ENCODE measurements around the gene CAST.
A peak's percentile ranks its signal among the peaks of the same experiment; 100 is the strongest.

CAST gene

DNA sequence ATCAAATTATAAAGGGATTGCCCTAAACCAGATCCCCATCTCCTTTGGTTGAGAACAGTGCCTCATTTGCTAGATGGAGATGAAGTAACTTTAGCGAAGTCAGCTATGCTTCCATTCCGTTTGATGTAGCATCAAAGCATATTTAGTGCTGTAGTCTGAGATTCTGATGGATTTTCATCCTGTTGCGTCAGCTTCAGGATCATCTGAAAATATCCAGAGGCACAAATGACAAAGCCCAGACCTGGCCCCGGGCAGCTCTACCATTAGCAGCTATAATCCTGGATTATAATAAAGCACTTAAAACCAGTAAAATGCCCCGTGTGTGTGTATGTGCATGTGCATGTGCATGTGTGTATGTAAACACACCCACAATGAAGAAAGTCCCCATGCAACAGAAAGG lies 100.8 kb downstream of the CAST start:
- peak; percentile 84 for FAIRE-seq
- TF ChIP-seq, protein P1, sequence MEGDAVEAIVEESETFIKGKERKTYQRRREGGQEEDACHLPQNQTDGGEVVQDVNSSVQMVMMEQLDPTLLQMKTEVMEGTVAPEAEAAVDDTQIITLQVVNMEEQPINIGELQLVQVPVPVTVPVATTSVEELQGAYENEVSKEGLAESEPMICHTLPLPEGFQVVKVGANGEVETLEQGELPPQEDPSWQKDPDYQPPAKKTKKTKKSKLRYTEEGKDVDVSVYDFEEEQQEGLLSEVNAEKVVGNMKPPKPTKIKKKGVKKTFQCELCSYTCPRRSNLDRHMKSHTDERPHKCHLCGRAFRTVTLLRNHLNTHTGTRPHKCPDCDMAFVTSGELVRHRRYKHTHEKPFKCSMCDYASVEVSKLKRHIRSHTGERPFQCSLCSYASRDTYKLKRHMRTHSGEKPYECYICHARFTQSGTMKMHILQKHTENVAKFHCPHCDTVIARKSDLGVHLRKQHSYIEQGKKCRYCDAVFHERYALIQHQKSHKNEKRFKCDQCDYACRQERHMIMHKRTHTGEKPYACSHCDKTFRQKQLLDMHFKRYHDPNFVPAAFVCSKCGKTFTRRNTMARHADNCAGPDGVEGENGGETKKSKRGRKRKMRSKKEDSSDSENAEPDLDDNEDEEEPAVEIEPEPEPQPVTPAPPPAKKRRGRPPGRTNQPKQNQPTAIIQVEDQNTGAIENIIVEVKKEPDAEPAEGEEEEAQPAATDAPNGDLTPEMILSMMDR (IDR thresholded peaks at IDR 0.05; ENCODE audit: insufficient read depth, missing control alignments): no peak
- no peak for DNase-seq (ENCODE audit: insufficient read length, low spot score)

DNA sequence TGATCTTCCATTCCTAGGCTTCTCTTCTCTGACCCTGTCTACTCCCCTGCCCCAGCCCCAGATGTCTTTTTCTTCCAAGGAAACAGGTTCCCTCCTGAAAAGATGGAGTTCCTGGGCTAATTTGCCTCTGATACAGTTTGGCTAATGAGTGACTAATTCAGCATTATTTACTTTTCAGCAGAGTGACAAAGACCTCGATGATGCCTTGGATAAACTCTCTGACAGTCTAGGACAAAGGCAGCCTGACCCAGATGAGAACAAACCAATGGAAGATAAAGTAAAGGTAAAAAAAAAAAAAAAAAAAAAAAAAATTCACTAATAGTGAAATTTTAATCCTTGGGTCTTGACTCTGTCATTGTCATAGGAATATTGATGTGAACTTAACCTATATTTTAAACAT lies 102.9 kb downstream of the CAST start:
- TF ChIP-seq, protein P1 (IDR thresholded peaks at IDR 0.05; ENCODE audit: insufficient read depth, missing control alignments): no peak
- no peak for FAIRE-seq
- DNase-seq (ENCODE audit: insufficient read length, low spot score): no peak

DNA sequence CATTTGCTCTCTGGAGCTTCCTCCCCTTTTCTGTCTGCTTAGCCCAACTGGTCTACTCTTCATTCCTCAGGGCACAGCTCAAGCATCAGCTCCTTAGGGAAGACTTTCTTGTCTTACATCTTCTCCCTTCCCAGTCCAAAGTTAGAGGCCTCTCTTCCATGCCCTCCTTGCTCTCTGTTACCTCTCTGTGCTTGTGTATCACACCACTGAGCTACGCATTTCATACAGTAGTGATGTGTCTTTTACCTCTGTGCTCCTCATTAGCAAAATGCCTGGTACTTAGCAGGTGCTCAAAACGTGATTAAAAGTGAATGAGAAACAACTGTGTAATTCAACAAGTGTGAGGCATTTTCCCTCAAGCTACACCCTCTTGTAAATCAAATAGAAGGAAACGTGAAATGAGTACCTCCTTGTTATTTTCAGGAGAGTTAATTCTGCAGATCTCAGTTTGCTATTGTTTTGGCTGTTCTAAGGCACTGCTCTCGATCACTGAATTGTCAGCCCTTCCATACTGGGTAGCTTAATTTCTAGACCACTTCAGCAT lies 106.6 kb downstream of the CAST start:
- no peak for DNase-seq (ENCODE audit: insufficient read length, low spot score)
- TF ChIP-seq, protein P1 (IDR thresholded peaks at IDR 0.05; ENCODE audit: insufficient read depth, missing control alignments): no peak
- no peak for FAIRE-seq

DNA sequence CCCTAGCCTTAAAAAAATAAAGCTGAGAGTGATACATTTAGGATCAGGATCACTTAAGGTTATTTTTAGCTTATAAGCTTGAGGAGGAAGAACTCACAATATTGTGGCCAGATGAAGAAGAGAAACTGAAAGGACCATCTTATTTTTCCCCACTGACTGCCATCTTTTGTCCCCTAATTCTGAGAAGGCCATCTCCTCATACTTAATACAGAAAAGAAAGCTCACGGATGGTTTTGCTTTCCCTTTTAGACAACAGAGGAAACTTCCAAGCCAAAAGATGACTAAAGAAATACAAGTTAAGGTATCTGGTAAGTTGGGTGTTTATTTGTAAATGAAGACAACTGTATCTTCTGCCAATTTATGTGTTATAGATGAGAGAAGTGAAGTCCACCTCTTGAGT lies 109.2 kb downstream of the CAST start:
- TF ChIP-seq, protein P1 (IDR thresholded peaks at IDR 0.05; ENCODE audit: insufficient read depth, missing control alignments): no peak
- no peak for FAIRE-seq

DNA sequence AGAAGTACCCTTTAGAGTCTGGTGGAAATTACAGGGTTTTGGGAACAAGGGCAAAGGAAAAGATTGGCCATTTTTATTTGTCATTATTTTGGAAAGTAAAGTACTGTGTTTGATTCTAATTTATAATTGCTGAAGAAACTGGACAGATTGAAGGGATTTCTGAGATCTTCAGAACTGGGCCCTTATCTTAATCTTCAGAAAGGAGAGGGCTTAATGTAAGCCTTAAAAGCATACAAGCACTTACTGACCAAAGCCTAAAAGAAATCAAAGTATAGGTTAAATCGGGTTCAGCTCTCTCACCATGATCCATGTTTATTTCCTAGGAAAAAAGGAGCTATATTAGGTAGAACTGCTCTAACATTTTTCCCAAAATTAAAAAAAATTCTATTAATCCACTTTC lies 109.9 kb downstream of the CAST start:
- peak; percentile 87 for FAIRE-seq
- no peak for DNase-seq (ENCODE audit: insufficient read length, low spot score)
- TF ChIP-seq, protein P1 (IDR thresholded peaks at IDR 0.05; ENCODE audit: insufficient read depth, missing control alignments): no peak

More for the DNA sequence above, 109.2 kb downstream of the CAST start:
- DNase-seq (ENCODE audit: insufficient read length, low spot score): no peak

DNA sequence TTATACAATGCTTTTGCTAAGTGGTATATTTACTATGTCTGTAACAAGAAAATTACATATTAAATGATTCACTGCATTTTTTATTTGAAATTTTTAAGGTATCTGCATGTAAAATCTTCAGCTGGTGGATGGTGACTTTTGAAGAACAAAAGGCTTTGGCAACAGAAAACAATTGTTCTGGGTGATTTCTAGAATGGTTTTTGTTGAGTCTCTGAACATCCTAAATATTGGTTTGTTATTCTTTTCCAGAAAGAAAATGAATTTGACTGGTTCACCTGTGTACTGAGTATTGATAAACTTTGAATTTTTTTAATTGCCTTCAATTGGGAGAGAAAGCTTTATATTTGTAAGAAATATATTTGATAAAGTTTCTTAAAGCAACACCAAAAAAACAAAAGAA lies 110.4 kb downstream of the CAST start:
- FAIRE-seq: no peak
- DNase-seq (ENCODE audit: insufficient read length, low spot score): no peak
- TF ChIP-seq, protein P1 (IDR thresholded peaks at IDR 0.05; ENCODE audit: insufficient read depth, missing control alignments): no peak

DNA sequence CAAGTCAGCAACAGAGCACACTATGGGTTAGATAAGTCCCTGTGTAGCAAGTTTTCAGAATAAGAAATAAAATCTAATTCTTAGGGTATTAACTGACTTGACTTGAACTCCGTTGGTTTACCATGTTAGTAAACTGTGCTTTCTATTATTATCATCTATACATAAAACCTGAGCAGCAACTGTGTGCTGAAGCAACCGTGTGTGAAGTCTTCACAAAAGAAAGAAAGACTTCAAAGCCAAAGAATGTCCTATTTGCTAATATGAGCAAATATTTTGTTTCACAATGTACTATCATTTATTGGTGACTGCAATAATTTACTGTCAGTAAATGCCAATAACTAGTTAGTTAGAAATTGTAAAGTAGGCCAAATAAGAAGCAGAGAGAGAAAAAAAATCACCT lies 112.9 kb downstream of the CAST start:
- TF ChIP-seq, protein P1 (IDR thresholded peaks at IDR 0.05; ENCODE audit: insufficient read depth, missing control alignments): no peak
- DNase-seq (ENCODE audit: insufficient read length, low spot score): no peak
- FAIRE-seq: no peak
